Smooth muscle cell (in vitro differentiated cells): ENCODE data around the gene PRLR. TPM values are rescaled to one million over a fixed set of nuclear protein-coding genes. Genes with fewer than 3 reads are reported as not detected.

Experiments used
- DNase-seq: peaks from one replicate; lab custom pipeline; 2025; ENCODE audit not compliant: unreplicated experiment; lab: John Stamatoyannopoulos, UW
- H2AFZ ChIP-seq: fragments of 200-600 bp; sonication (generic); 2 replicates; pipeline ENCODE4 v1.6.0; 2016; ENCODE audit warnings: antibody characterized with exemption, low read depth, mild to moderate bottlenecking
- H3F3A ChIP-seq: fragments of 200-600 bp; sonication (generic); 2 replicates; pipeline ENCODE4 v1.6.0; 2017; ENCODE audit warnings: antibody characterized with exemption, low read depth
- H3K27ac ChIP-seq: fragments of 200-600 bp; sonication (generic); 2 replicates; pipeline ENCODE4 v1.5.1; 2016; ENCODE audit warnings: low read depth, mild to moderate bottlenecking
- H3K27me3 ChIP-seq: fragments of 200-600 bp; sonication (generic); 2 replicates; pipeline ENCODE4 v1.6.1; 2016; ENCODE audit warnings: low read depth, mild to moderate bottlenecking
- H3K36me3 ChIP-seq: fragments of 200-600 bp; sonication (generic); 2 replicates; pipeline ENCODE4 v1.5.1; 2016; ENCODE audit warnings: low read depth
- H3K4me1 ChIP-seq: fragments of 200-600 bp; sonication (generic); 2 replicates; pipeline ENCODE4 v1.5.1; 2016; ENCODE audit warnings: low read depth
- H3K4me2 ChIP-seq: fragments of 200-600 bp; sonication (generic); 2 replicates; pipeline ENCODE4 v1.6.0; 2016; ENCODE audit warnings: mild to moderate bottlenecking
- H3K4me3 ChIP-seq: fragments of 200-600 bp; sonication (generic); 2 replicates; pipeline ENCODE4 v1.5.1; 2016; ENCODE audit warnings: mild to moderate bottlenecking
- H3K79me2 ChIP-seq: fragments of 200-600 bp; sonication (generic); 2 replicates; pipeline ENCODE4 v1.6.0; 2016; ENCODE audit warnings: low read depth, mild to moderate bottlenecking
- H3K9ac ChIP-seq: fragments of 200-600 bp; sonication (generic); 2 replicates; pipeline ENCODE4 v1.6.0; 2016; ENCODE audit warnings: low read depth
- H3K9me3 ChIP-seq: fragments of 200-600 bp; sonication (generic); replicated peaks from 2 replicates; pipeline ENCODE4 v1.5.1; 2016; ENCODE audit warnings: low read depth
- H4K20me1 ChIP-seq: fragments of 200-600 bp; sonication (generic); 2 replicates; pipeline ENCODE4 v1.6.0; 2016; ENCODE audit warnings: low read depth
- CTCF ChIP-seq: fragments of 200-600 bp; sonication (generic); IDR thresholded peaks from 2 replicates; pipeline ENCODE4 v1.5.1; 2017; ENCODE audit warnings: borderline replicate concordance, mild to moderate bottlenecking, antibody characterized with exemption; ENCODE audit not compliant: insufficient read depth, poor library complexity, severe bottlenecking
- WGBS: methylation state at CpG from one replicate; pipeline ENCODE4 v1.1.7; 2016; ENCODE audit warnings: low lambda C conversion rate; 5-methylcytosine and 5-hydroxymethylcytosine counted together
- polyA plus RNA-seq: library from polyadenylated mRNA; unstranded; fragments of >200 nt; fragmentation: Nextera tagmentation; extraction: Ambion mirVana; gene quantifications from 2 replicates; pipeline ENCODE4 v1.2.1, GENCODE V29; 2016
- total RNA-seq: library from RNA; depleted of rRNA; stranded (reverse); fragments of >200 nt; gene quantifications from 2 replicates; pipeline ENCODE4 v1.2.3, GENCODE V29; 2014

PRLR gene
- total and polyA plus RNA-seq, 2 experiments from 2014 or later = 2.3 to 47.4 TPM

GRCh38 chr5:35223787-35224395 lies 6.4 kb downstream of the PRLR start:
- Histone ChIP-seq H3K9me3 (no peaks in the 10 kb centered on the region), H4K20me1 (no peaks in the 10 kb centered on the region), H3K27me3 (no peaks in the 10 kb centered on the region), H3K27ac (peak overlapping the region; percentile 14), H3K9ac (no peak overlapping the region), H3K36me3 (no peaks in the 10 kb centered on the region), H3K79me2 (no peaks in the 10 kb centered on the region), H3K4me2 (peak overlapping the region; percentile 64), H2AFZ (peak overlapping the region; percentile 70), H3K4me3 (no peak overlapping the region), H3K4me1 (no peaks in the 10 kb centered on the region), H3F3A (no peaks in the 10 kb centered on the region)
- TF ChIP-seq CTCF = no peak
- no peak for DNase-seq
- WGBS = 49% methylated on average over 7 of the region's 7 CpGs

GRCh38 chr5:35220967-35221366 lies 9.3 kb downstream of the PRLR start:
- no peak for DNase-seq
- H3F3A ChIP-seq = no peaks in the 10 kb centered on the region
- no peak overlapping the region for H3K4me2 ChIP-seq
- H4K20me1 ChIP-seq = no peaks in the 10 kb centered on the region
- no peak overlapping the region for H2AFZ ChIP-seq
- no peak overlapping the region for H3K9ac ChIP-seq
- no peak overlapping the region for H3K27ac ChIP-seq
- no peak overlapping the region for H3K4me3 ChIP-seq
- no peaks in the 10 kb centered on the region for H3K4me1 ChIP-seq
- no peaks in the 10 kb centered on the region for H3K9me3 ChIP-seq
- no peaks in the 10 kb centered on the region for H3K79me2 ChIP-seq
- no peaks in the 10 kb centered on the region for H3K27me3 ChIP-seq
- H3K36me3 ChIP-seq = no peaks in the 10 kb centered on the region
- no peak for TF ChIP-seq CTCF

GRCh38 chr5:35218981-35219380 lies 11.3 kb downstream of the PRLR start:
- H3K36me3 ChIP-seq = no peaks in the 10 kb centered on the region
- TF ChIP-seq CTCF = no peak
- no peak overlapping the region for H3K4me3 ChIP-seq
- no peaks in the 10 kb centered on the region for H3K27me3 ChIP-seq
- no peaks in the 10 kb centered on the region for H3K79me2 ChIP-seq
- DNase-seq = no peak
- H3K9me3 ChIP-seq = no peaks in the 10 kb centered on the region
- H3K9ac ChIP-seq = no peak overlapping the region
- no peak overlapping the region for H3K27ac ChIP-seq
- no peak overlapping the region for H2AFZ ChIP-seq
- H3F3A ChIP-seq = no peaks in the 10 kb centered on the region
- no peaks in the 10 kb centered on the region for H4K20me1 ChIP-seq
- no peak overlapping the region for H3K4me2 ChIP-seq
- H3K4me1 ChIP-seq = no peaks in the 10 kb centered on the region
- 94% methylated on average over 4 of the region's 4 CpGs for WGBS

- Histone ChIP-seq H3K27ac (peak overlapping the region; percentile 57), H4K20me1 (no peaks in the 10 kb centered on the region), H3K9ac (no peak overlapping the region), H3K27me3 (no peaks in the 10 kb centered on the region), H3F3A (no peaks in the 10 kb centered on the region), H3K36me3 (no peaks in the 10 kb centered on the region), H3K9me3 (no peaks in the 10 kb centered on the region), H3K79me2 (no peaks in the 10 kb centered on the region), H3K4me2 (no peak overlapping the region), H3K4me3 (no peak overlapping the region), H2AFZ (no peak overlapping the region), H3K4me1 (no peaks in the 10 kb centered on the region)
- TF ChIP-seq CTCF = no peak
- no peak for DNase-seq
- WGBS = 83% methylated on average over 2 of the region's 2 CpGs
These were observed 16.2 kb downstream of the PRLR start for GRCh38 chr5:35214051-35214450.
